UCSD-AML1 (cell line): ENCODE measurements around the gene ACAP3.
A peak's percentile ranks its signal among the peaks of the same experiment; 100 is the strongest.

Experiments
- DNase-seq: peaks from one replicate; lab custom pipeline; 2025; ENCODE audit not compliant: unreplicated experiment; lab: John Stamatoyannopoulos, UW

The ACAP3 gene

GRCh38 chr1:1272341-1273208 lies 35.2 kb downstream of the ACAP3 start:
- no peak for DNase-seq

DNA sequence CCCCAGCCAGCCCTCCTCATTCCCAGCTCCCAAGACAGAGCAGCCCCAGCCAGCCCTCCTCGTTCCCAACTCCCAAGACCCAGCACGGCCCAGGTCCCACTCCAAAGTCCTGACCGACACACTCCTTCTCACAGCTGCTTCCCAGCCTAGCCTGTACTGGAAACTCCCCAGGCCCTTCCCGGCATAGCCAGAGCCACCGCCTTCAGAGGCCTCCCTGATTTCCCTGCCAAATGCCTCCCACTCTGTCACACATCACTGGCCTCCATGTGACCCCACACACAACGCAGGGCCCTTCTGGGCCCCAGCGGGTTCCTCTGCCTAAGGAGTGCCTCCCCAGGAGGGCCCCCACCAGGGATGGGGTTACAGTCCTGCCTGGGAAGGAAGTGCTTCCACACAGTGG lies 36.9 kb downstream of the ACAP3 start:
- DNase-seq = no peak

- no peak for DNase-seq
Measured at GRCh38 chr1:1268284-1268682, 39.4 kb downstream of the ACAP3 start.

GRCh38 chr1:1267488-1268283 lies 40.0 kb downstream of the ACAP3 start:
- DNase-seq = no peak

GRCh38 chr1:1264868-1265272 lies 42.9 kb downstream of the ACAP3 start:
- DNase-seq = peak; percentile 19

- DNase-seq = no peak
Measured at GRCh38 chr1:1264026-1264425, 43.7 kb downstream of the ACAP3 start.

- DNase-seq = no peak
Measured at GRCh38 chr1:1262758-1263157, 45.0 kb downstream of the ACAP3 start.

GRCh38 chr1:1262071-1262470 lies 45.7 kb downstream of the ACAP3 start:
- DNase-seq = no peak

- no peak for DNase-seq
Measured at GRCh38 chr1:1260843-1261560, 46.7 kb downstream of the ACAP3 start.

GRCh38 chr1:1259951-1260600 lies 47.7 kb downstream of the ACAP3 start:
- DNase-seq = no peak

DNA sequence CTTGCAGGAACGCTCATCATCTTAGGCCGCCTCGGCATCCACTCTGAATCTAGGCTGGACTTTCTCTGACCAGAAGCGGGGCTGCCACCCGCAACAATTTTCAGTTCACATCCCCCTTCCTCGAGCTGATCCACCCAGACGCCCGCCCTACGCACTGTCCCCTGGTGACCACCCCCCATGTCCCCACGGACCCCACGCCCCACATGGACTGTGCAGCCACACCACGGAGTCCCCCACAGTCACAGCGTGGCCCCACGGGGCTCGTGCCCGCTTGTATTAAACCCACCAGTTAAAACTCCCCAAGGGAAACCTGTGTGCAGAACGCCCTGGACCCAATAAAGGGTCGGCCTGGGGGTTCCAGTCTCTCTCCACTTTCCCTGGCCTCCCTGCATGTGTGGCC lies 48.2 kb downstream of the ACAP3 start:
- DNase-seq = no peak

GRCh38 chr1:1259119-1259488 lies 48.6 kb downstream of the ACAP3 start:
- no peak for DNase-seq

- DNase-seq = no peak
Measured at GRCh38 chr1:1256956-1257871, 50.5 kb downstream of the ACAP3 start.

DNA sequence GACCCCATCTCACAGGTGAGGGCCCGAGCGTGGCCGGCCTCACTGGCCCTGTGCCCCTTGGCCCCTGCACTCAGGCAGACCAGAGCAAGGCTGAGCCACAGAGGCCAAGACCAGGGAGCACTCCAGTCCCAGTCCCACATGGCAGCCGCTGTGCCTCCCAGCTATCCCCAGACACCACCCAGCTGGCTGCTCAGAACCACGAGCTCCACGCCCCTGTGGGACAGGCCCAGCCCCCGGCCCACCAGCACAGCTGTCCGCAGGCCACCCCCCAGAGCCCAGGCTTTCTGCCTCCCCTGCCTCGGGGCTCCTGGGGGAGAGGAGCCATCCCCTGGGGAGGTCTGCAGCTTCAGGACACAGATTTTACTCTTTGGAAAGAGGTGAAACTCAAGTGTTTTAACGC lies 52.1 kb downstream of the ACAP3 start:
- DNase-seq = no peak

DNA sequence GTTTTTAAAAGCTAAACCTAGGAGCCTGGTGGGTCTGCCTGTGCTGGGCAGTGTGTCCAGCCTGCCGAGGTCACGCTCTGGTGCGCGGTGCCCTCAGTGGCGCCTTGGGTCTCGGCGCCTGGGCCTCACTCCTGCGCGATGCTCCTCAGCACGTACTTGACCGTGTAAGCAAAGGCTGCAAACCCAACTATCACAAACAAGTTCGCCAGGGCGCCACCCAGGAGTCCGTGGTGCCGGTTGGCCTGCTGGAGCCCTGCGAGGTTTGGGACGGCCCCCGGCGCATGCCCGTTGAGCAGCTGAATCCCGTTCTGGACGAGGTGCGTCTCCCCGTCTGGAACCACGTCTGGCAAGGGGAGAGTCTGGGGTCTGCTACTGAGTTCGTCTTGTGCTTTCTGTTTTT lies 52.7 kb downstream of the ACAP3 start:
- no peak for DNase-seq

GRCh38 chr1:1254667-1254998 lies 53.1 kb downstream of the ACAP3 start:
- DNase-seq = no peak

- DNase-seq = no peak
Measured at GRCh38 chr1:1253972-1254666, 53.6 kb downstream of the ACAP3 start.

- DNase-seq = no peak
Measured at GRCh38 chr1:1253314-1253713, 54.4 kb downstream of the ACAP3 start.

DNA sequence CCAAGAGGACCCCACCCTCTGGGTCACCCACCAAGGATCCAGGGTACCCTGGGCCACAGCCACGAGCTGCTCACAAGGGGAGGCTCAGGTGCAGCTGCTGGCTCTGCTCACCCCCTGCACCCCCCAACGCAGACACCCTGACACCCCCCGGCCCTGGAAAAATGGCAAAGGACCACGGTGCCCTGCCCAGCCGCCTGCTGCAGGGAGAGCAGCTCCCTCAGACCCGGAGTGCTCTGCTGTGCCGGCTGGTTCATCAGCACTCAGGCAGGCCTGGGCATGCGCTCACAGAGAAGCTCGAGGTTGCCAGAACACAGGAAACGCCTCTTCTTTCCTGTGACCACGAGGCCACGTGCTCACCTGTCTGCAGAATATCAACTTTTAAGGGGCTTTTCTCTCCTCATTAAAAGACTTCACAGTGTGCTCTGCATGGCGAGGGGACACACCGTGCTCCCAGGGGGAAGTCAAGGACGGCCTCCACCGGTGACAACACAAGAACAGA lies 56.9 kb downstream of the ACAP3 start:
- peak; percentile 33 for DNase-seq
